Stimulated activated CD4-positive, alpha-beta T cell treated with anti-CD3 and anti-CD28 coated beads, Interleukin-2, amount 100 ng/mL, for 24 hours (primary cell): ENCODE results near the gene ART3.

ENCODE experiments used
- DNase-seq, 2 donors: peaks; one replicate each; pipeline ENCODE4 v3.0.0-alpha.2; 2020

The ART3 gene

DNA sequence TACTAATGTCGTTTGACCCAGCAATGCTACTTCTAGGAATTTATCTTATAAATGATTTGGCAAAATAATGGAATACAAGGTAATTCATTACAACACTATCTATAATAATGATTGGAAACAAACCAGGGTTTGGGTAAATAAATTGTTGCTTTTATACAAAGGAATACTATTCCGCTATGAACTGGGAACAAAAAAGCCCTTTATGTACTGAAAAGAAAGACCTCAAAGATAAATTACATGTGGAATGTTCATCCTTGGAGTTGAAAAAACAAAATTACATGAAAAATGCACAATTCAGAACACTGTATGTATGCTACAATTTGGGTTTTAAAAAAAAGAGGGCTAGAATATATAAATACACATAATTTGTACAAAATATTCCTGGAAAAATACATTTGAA is 78.8 kb downstream of the ART3 start:
- DNase-seq = no peak

- no peak for DNase-seq
Measured at GRCh38 chr4:76155979-76156378, 81.5 kb downstream of the ART3 start.

- no peak for DNase-seq
Measured at GRCh38 chr4:76156635-76157034, 82.1 kb downstream of the ART3 start.

- no peak for DNase-seq
Measured at GRCh38 chr4:76160355-76160754, 85.8 kb downstream of the ART3 start.
